ENCODE measurements around the gene PHF19. TPM values are rescaled to one million over a fixed set of nuclear protein-coding genes. Genes with fewer than 3 reads are reported as not detected.

PHF19 gene
- total RNA-seq, 5 donors from 2014 or later (not counting 1 experiment from before 2014, with no cell fraction given): 92.8 to 184 (median 166) TPM

DNA sequence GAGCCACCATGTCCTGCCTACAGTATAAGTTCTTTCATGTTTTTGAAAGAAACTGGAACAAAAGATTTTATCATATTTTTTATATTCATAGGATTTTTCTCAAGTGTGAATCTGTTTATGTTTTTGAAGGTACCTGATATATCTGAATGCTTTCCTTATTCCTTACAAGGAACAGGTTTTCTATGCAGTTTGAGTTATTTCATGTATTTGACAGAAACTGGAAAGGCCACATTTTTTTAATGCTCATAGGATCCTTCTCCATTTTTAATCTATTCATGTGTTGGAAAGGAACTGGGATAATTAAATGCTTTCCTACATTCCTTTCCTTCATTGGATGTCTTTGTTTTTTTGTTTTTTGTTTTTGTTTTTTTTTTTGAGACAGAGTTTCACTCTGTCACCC is 68.1 kb downstream of the PHF19 start:
- Histone ChIP-seq H3K27ac (ENCODE audit: low read length) (no peak overlapping the region), H3K27me3 (replicated peaks in 1 of 2; ENCODE audit: control insufficient read depth in 2 of 2, extremely low read depth in 1 of 2, insufficient read depth in 2 of 2, low read length in 1 of 2) (no peaks in the 10 kb centered on the region), H3K9me3 (peaks cover 10% of the 10 kb centered on the region), H3K36me3 (ENCODE audit: control insufficient read depth in 2 of 2, extremely low read depth in 1 of 2, insufficient read depth in 1 of 2, low read length in 1 of 2) (no peaks in the 10 kb centered on the region), H3K4me1 (ENCODE audit: control insufficient read depth in 1 of 2, extremely low read depth in 1 of 2, insufficient read depth in 2 of 2, low read length in 2 of 2) (no peaks in the 10 kb centered on the region), H3K4me3 (ENCODE audit: control insufficient read depth in 1 of 2, extremely low read depth in 1 of 2, low read length in 1 of 2) (no peak overlapping the region)
- H3K4me1 Mint-ChIP-seq: no peaks in the 10 kb centered on the region
- peaks cover 56% of the 10 kb centered on the region for H3K36me3 Mint-ChIP-seq
- no peak for DNase-seq
- H3K27me3 Mint-ChIP-seq: no peaks in the 10 kb centered on the region
- POLR2A ChIA-PET: no interaction called here
- peaks cover 0 to 49% (median 30%) of the 10 kb centered on the region in 3 donors for H3K9me3 Mint-ChIP-seq
- H3K27ac Mint-ChIP-seq: no peak overlapping the region
- ATAC-seq (replicated peaks in 1 of 4): no peak
- H3K4me3 Mint-ChIP-seq: no peak overlapping the region
- CTCF ChIA-PET: no interaction called here

DNA sequence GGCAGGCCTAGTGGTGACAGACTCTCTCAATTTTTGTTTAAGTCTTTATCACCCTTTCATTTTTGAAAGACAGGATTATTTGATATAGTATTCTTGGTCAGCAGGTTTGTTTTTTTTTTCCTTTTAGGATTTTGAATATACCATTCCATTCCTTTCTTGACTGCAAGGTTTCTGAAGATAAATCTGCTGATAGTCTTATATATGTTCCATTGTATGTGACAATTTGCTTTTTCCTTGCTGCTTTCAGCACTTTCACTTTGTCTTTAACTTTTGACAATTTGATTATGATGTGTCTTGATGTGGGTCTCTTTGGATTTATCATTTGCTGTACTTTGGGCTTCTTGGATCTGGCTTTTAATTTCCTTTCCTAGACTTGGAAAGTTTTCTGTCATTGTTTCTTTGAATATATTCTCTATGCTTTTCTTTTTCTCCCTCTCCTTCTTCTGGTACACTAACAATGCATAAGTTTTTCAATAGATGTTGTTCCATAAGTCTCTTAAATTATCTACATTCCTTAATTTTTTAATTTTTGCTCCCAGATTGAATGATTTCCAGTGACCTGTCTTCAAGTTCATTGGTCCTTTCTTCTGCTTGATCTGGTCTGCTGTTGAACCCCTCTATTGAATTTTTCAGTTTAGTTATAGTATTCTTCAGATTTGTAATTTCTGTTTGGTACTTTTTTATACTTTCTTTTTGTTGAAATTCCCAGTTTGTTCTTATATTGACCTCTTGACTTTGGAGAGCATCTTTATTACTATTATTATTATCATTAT is 69.2 kb downstream of the PHF19 start:
- ATAC-seq (replicated peaks in 1 of 4): no peak
- no peak for DNase-seq
- H3K27me3 Mint-ChIP-seq: no peaks in the 10 kb centered on the region
- POLR2A ChIA-PET: no interaction called here
- no peak overlapping the region for H3K27ac Mint-ChIP-seq
- CTCF ChIA-PET: no interaction called here
- peaks cover 10% of the 10 kb centered on the region for H3K9me3 ChIP-seq
- H3K27me3 ChIP-seq (replicated peaks in 1 of 2; ENCODE audit: control insufficient read depth in 2 of 2, extremely low read depth in 1 of 2, insufficient read depth in 2 of 2, low read length in 1 of 2): no peaks in the 10 kb centered on the region
- H3K27ac ChIP-seq (ENCODE audit: low read length): no peak overlapping the region
- peaks cover 56% of the 10 kb centered on the region for H3K36me3 Mint-ChIP-seq
- H3K4me3 ChIP-seq (ENCODE audit: control insufficient read depth in 1 of 2, extremely low read depth in 1 of 2, low read length in 1 of 2): no peak overlapping the region
- no peaks in the 10 kb centered on the region for H3K36me3 ChIP-seq (ENCODE audit: control insufficient read depth in 2 of 2, extremely low read depth in 1 of 2, insufficient read depth in 1 of 2, low read length in 1 of 2)
- H3K4me3 Mint-ChIP-seq: no peak overlapping the region
- H3K4me1 Mint-ChIP-seq: no peaks in the 10 kb centered on the region
- peaks cover 0 to 49% (median 30%) of the 10 kb centered on the region in 3 donors for H3K9me3 Mint-ChIP-seq
- no peaks in the 10 kb centered on the region for H3K4me1 ChIP-seq (ENCODE audit: control insufficient read depth in 1 of 2, extremely low read depth in 1 of 2, insufficient read depth in 2 of 2, low read length in 2 of 2)

Other genes with a start within 250 kb of the PHF19 start
- 10 to 100 TPM; 10.4 to 15.5 (median 11.3) TPM for gene MEGF9, start 162.7 kb downstream of the PHF19 start, total RNA-seq
- gene FBXW2, start 83.8 kb downstream of the PHF19 start, total RNA-seq: 10 to 100 TPM; 70.3 to 78.3 (median 74.3) TPM
- gene PSMD5, start 34.3 kb downstream of the PHF19 start, total RNA-seq: 10 to 100 TPM; 27.5 to 55.2 (median 47.7) TPM
- 100 to 1,000 TPM in 3 of 5 donors, 10 to 100 TPM in 2; 67.6 to 170 (median 157) TPM for gene TRAF1, start 49.6 kb upstream of the PHF19 start, total RNA-seq
- 1 to 10 TPM in 4 of 5 donors, under 1 TPM in 1; 0.90 to 2.4 (median 1.7) TPM for gene C5, start 173.1 kb upstream of the PHF19 start, total RNA-seq
- gene CNTRL, start 197.8 kb upstream of the PHF19 start, total RNA-seq: 100 to 1,000 TPM in 1 of 5 donors, 10 to 100 TPM in 4; 84.6 to 101 (median 93.7) TPM

Data from T-cell (primary cell).